Left colon (tissue), 2 donors: ENCODE results near the gene NNMT. TPM values are rescaled to one million over a fixed set of nuclear protein-coding genes. Genes with fewer than 3 reads are reported as not detected.

ENCODE experiments used
- ATAC-seq: fragments of 200-7000 bp; cut with Tn5 transposase; one replicate; pipeline ENCODE4 v1.9.1; 2020; ENCODE audit warnings: mild to moderate bottlenecking, moderate library complexity
- DNase-seq, 2 donors: peaks; one replicate each; pipeline ENCODE4 v3.0.0-alpha.2; 2020
- intact Hi-C, 2 donors: fragments of 100-400 bp; cut with DNase I in 1 of 2; cut with micrococcal nuclease in 1 of 2; formaldehyde crosslinking; loops; one replicate each; pipeline versions ENCODE4 v1.11.2 to v1.14.0; 2022; cut with DNase I, micrococcal nuclease
- total RNA-seq, 2 donors: library from RNA; stranded (reverse); fragmentation: NEBNext Ultra II Directional; extraction: Animal tissue kit (Norgen Biotek cat#: 25700); gene quantifications; one replicate each; pipeline ENCODE4 v1.2.1, GENCODE V29; 2021
- donor health status: DM: no; HTN: no; CAD: no.
- donor health status: DM: yes; HTN: yes; CAD: no.

Gene NNMT
- total RNA-seq, 2 donors from 2014 or later, result 27.2 to 42.2 TPM

DNA sequence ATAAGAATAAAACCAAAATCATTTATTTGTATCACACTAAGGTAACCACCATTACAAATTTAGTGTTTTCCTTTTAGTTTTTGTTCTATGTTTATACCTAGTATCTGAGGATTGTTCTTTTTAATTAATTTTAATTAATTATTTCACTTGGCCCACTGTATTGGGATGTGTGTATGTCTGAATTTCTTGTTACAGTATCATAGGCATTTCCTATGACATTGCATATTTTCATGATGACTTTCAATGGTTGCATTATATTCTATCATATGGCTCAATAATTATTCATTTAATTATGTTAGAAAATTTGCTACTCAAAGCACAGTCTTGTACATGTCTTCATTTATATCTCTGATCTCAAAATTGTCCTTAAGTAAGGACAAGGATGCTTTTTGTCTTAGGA lies 63.1 kb downstream of the NNMT start:
- intact Hi-C loops, result no loop called here
- no peak for ATAC-seq

DNA sequence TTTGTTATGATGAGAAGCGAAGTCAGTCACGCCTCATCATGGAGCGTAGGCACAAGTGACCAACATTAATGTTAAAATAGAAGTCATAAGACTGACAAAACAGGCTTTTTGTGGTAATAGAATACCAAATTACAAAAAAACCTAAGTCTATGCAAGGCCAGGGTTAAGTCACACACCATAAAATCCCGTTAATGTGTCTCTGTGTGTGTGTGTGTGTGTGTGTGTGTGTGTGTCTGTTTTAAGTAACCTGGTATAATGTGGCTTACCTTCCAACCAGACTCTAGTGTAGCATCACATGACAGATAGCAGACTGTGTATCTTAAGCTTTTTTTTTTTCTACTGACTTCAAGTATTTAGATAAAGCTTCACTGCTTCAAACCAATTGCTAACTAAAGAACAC lies 66.1 kb downstream of the NNMT start:
- ATAC-seq (no peak), DNase-seq (no peak)
- intact Hi-C loops, result no loop called here

More for the DNA sequence above, 63.1 kb downstream of the NNMT start:
- no peak for DNase-seq

DNA sequence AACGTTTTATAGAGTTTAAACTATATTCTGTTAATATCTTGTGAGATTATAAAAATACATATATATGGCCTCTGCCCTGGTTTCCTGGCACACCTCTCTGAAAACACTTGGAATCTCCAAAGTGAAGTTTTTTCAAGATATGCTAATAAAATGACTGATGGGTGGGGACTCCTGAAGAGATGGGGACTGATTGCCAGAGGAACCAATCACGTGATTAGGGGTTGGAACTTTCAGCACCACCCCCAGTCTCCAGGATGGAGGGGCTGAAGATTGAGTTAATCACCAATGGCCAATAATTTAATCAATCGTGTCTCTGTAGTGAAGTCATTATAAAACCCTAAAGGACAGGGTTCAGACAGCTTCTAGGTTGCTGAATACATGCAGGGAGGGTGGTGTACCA lies 66.8 kb downstream of the NNMT start:
- ATAC-seq (no peak), DNase-seq (no peak)
- intact Hi-C loops, result no loop called here

Other genes with a start within 250 kb of the NNMT start
- gene ZBTB16, start 236.7 kb upstream of the NNMT start, total RNA-seq, result 10 to 100 TPM in 1 of 2 donors, 1 to 10 TPM in 1; 10.0 to 75.1 TPM
- 10 to 100 TPM in 1 of 2 donors, 1 to 10 TPM in 1; 9.2 to 12.5 TPM for gene C11orf71, start 104.1 kb downstream of the NNMT start, total RNA-seq
- gene RBM7, start 104.3 kb downstream of the NNMT start, total RNA-seq, result 10 to 100 TPM; 31.1 to 33.6 TPM
- gene REXO2, start 143.1 kb downstream of the NNMT start, total RNA-seq, result 10 to 100 TPM; 37.8 to 41.8 TPM